Hepatocyte (in vitro differentiated cells): ENCODE data around the gene KBTBD8. TPM values are rescaled to one million over a fixed set of nuclear protein-coding genes. Genes with fewer than 3 reads are reported as not detected.

Experiments
- DNase-seq: peaks from one replicate; pipeline ENCODE4 v3.0.0-alpha.2; 2016; ENCODE audit warnings: low spot score
- H2AFZ ChIP-seq: fragments of 200-600 bp; sonication (generic); 2 replicates; pipeline ENCODE4 v1.6.0; 2016; ENCODE audit warnings: antibody characterized with exemption, mild to moderate bottlenecking
- H3K27ac ChIP-seq: fragments of 200-600 bp; sonication (generic); 2 replicates; pipeline ENCODE4 v1.5.1; 2016; ENCODE audit warnings: mild to moderate bottlenecking
- H3K27me3 ChIP-seq: fragments of 200-600 bp; sonication (generic); 2 replicates; pipeline ENCODE4 v1.6.1; 2016
- H3K36me3 ChIP-seq: fragments of 200-600 bp; sonication (generic); replicated peaks from 2 replicates; pipeline ENCODE4 v1.5.1; 2016; ENCODE audit warnings: low read depth; ENCODE audit not compliant: insufficient read depth
- H3K4me1 ChIP-seq: fragments of 200-600 bp; sonication (generic); 2 replicates; pipeline ENCODE4 v1.5.1; 2016; ENCODE audit warnings: mild to moderate bottlenecking, moderate library complexity; ENCODE audit not compliant: insufficient read depth
- H3K4me2 ChIP-seq: fragments of 200-600 bp; sonication (generic); 2 replicates; pipeline ENCODE4 v1.6.0; 2016
- H3K4me3 ChIP-seq: fragments of 200-600 bp; sonication (generic); 2 replicates; pipeline ENCODE4 v1.5.1; 2016; ENCODE audit warnings: mild to moderate bottlenecking
- H3K79me2 ChIP-seq: fragments of 200-600 bp; sonication (generic); 2 replicates; pipeline ENCODE4 v1.6.0; 2017; ENCODE audit warnings: mild to moderate bottlenecking
- H3K9me2 ChIP-seq: fragments of 200-600 bp; sonication (generic); replicated peaks from 2 replicates; pipeline ENCODE4 v1.6.0; 2017; ENCODE audit warnings: mild to moderate bottlenecking; ENCODE audit not compliant: insufficient read depth
- H3K9me3 ChIP-seq: fragments of 200-600 bp; sonication (generic); 2 replicates; pipeline ENCODE4 v1.5.1; 2016; ENCODE audit warnings: low read depth, mild to moderate bottlenecking
- H4K20me1 ChIP-seq: fragments of 200-600 bp; sonication (generic); 2 replicates; pipeline ENCODE4 v1.6.0; 2016; ENCODE audit warnings: mild to moderate bottlenecking; ENCODE audit not compliant: insufficient read depth, poor library complexity, severe bottlenecking
- EZH2 ChIP-seq: fragments of 200-600 bp; sonication (generic); IDR thresholded peaks from 2 replicates; pipeline ENCODE4 v1.6.1; 2016; ENCODE audit warnings: antibody characterized with exemption, mild to moderate bottlenecking, borderline replicate concordance
- EZH2phosphoT487 ChIP-seq: fragments of 200-600 bp; sonication (generic); IDR thresholded peaks from one replicate; pipeline ENCODE4 v1.6.1; 2018; ENCODE audit warnings: antibody characterized with exemption, mild to moderate bottlenecking, low read depth, moderate library complexity; ENCODE audit not compliant: unreplicated experiment, severe bottlenecking
- WGBS: methylation state at CpG from one replicate; pipeline ENCODE4 v1.1.6; 2016; ENCODE audit warnings: low lambda C conversion rate; ENCODE audit errors: missing lambda C conversion rate; 5-methylcytosine and 5-hydroxymethylcytosine counted together
- polyA plus RNA-seq: library from polyadenylated mRNA; unstranded; fragments of >200 nt; fragmentation: Nextera tagmentation; extraction: Ambion mirVana; gene quantifications from 2 replicates; pipeline ENCODE4 v1.2.1, GENCODE V29; 2016
- total RNA-seq: library from RNA; depleted of rRNA; stranded (reverse); fragments of >200 nt; gene quantifications from 2 replicates; pipeline ENCODE4 v1.2.3, GENCODE V29; 2014
- TF ChIP-seq, protein P1 (sequence below): fragments of 200-600 bp; sonication (generic); IDR thresholded peaks from 2 replicates; pipeline ENCODE4 v1.5.1; 2016; ENCODE audit warnings: antibody characterized with exemption, mild to moderate bottlenecking; ENCODE audit not compliant: poor library complexity

KBTBD8 gene
- total and polyA plus RNA-seq, 2 experiments from 2014 or later = 3.9 to 14.2 TPM

DNA sequence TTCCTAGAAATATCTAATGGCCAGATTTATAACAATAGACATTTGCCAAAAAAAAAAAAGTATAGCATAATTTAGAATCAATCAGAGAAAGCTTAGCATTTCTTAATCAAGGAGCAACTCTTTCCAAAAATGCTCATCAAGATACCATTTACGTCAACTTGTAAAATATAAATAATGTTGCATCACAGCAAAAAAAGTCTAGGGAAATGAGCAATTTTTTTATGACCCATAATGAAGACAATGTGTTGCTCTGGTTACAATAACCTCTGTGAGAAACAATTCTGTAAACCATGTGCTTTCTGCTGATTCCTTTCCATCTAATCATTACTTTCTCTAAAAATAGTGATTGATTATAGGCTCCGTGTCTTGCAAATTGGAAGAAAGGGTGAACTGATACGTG is 36.3 kb downstream of the KBTBD8 start:
- no peaks in the 10 kb centered on the region for H3K79me2 ChIP-seq
- DNase-seq = no peak
- peaks cover 10% of the 10 kb centered on the region for H3K4me1 ChIP-seq
- H3K4me2 ChIP-seq = no peak overlapping the region
- no peaks in the 10 kb centered on the region for H3K36me3 ChIP-seq
- WGBS = 88% methylated on average over 3 of the region's 3 CpGs
- no peak overlapping the region for H3K27ac ChIP-seq
- H3K27me3 ChIP-seq = no peaks in the 10 kb centered on the region
- TF ChIP-seq, protein P1, sequence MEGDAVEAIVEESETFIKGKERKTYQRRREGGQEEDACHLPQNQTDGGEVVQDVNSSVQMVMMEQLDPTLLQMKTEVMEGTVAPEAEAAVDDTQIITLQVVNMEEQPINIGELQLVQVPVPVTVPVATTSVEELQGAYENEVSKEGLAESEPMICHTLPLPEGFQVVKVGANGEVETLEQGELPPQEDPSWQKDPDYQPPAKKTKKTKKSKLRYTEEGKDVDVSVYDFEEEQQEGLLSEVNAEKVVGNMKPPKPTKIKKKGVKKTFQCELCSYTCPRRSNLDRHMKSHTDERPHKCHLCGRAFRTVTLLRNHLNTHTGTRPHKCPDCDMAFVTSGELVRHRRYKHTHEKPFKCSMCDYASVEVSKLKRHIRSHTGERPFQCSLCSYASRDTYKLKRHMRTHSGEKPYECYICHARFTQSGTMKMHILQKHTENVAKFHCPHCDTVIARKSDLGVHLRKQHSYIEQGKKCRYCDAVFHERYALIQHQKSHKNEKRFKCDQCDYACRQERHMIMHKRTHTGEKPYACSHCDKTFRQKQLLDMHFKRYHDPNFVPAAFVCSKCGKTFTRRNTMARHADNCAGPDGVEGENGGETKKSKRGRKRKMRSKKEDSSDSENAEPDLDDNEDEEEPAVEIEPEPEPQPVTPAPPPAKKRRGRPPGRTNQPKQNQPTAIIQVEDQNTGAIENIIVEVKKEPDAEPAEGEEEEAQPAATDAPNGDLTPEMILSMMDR = no peak
- TF ChIP-seq EZH2 (no peak), EZH2phosphoT487 (no peak)
- H3K9me3 ChIP-seq = no peaks in the 10 kb centered on the region
- H3K4me3 ChIP-seq = no peak overlapping the region
- H2AFZ ChIP-seq = no peak overlapping the region
- H4K20me1 ChIP-seq = no peaks in the 10 kb centered on the region
- H3K9me2 ChIP-seq = no peaks in the 10 kb centered on the region

- Histone ChIP-seq H3K4me2 (no peak overlapping the region), H3K27ac (no peak overlapping the region), H3K9me3 (no peaks in the 10 kb centered on the region), H3K9me2 (no peaks in the 10 kb centered on the region), H4K20me1 (no peaks in the 10 kb centered on the region), H3K27me3 (no peaks in the 10 kb centered on the region), H3K4me3 (no peak overlapping the region), H3K4me1 (peaks cover 4% of the 10 kb centered on the region), H3K36me3 (no peaks in the 10 kb centered on the region), H2AFZ (no peak overlapping the region), H3K79me2 (no peaks in the 10 kb centered on the region)
- WGBS = 56% methylated on average over 4 of the region's 4 CpGs
- DNase-seq = no peak
- TF ChIP-seq, protein P1 = peak; percentile 26
- TF ChIP-seq EZH2phosphoT487 = no peak
Observed at GRCh38 chr3:67037615-67038014, 39.5 kb downstream of the KBTBD8 start.

DNA sequence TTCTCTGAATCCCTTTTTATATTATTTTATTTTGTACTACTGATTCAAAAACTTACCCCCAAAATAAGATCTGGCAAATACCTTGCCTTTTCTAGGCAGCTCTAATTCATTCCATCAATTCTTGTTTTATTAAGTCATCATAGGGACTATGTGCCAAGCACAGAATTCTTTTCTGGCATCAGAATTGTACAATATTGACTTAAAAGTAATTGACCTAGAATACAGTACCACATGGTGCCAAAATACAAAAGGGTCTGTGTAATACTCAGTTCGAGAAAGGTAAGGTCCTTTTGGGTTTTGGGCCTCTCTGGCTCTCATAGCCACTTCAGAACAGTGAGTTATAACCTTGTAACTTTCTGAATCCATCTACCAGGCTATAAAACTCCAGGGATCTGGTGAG is 46.2 kb downstream of the KBTBD8 start:
- no peak for DNase-seq

GRCh38 chr3:67044955-67045354 is 46.8 kb downstream of the KBTBD8 start:
- Histone ChIP-seq H3K9me2 (no peaks in the 10 kb centered on the region), H4K20me1 (no peaks in the 10 kb centered on the region), H3K9me3 (no peaks in the 10 kb centered on the region), H3K4me3 (no peak overlapping the region), H3K4me1 (no peaks in the 10 kb centered on the region), H3K4me2 (no peak overlapping the region), H3K27me3 (no peaks in the 10 kb centered on the region), H3K36me3 (no peaks in the 10 kb centered on the region), H2AFZ (no peak overlapping the region), H3K27ac (no peak overlapping the region), H3K79me2 (no peaks in the 10 kb centered on the region)
- DNase-seq = no peak
- 73% methylated on average over 2 of the region's 2 CpGs for WGBS
- TF ChIP-seq, protein P1 = no peak
- no peak for TF ChIP-seq EZH2
- no peak for TF ChIP-seq EZH2phosphoT487

More for the DNA sequence above, 46.2 kb downstream of the KBTBD8 start:
- Histone ChIP-seq H2AFZ (no peak overlapping the region), H3K27me3 (no peaks in the 10 kb centered on the region), H3K27ac (no peak overlapping the region), H3K9me2 (no peaks in the 10 kb centered on the region), H3K36me3 (no peaks in the 10 kb centered on the region), H4K20me1 (no peaks in the 10 kb centered on the region), H3K4me1 (no peaks in the 10 kb centered on the region), H3K4me2 (no peak overlapping the region), H3K9me3 (no peaks in the 10 kb centered on the region), H3K79me2 (no peaks in the 10 kb centered on the region), H3K4me3 (no peak overlapping the region)
- TF ChIP-seq, protein P1 = no peak
- TF ChIP-seq EZH2 (no peak), EZH2phosphoT487 (no peak)
- WGBS = 95% methylated on average over 1 of the region's 1 CpG
